Muscle of leg (tissue), 11 donors: Measurements from ENCODE around the gene ARIH2. TPM values are rescaled to one million over a fixed set of nuclear protein-coding genes. Genes with fewer than 3 reads are reported as not detected.

Source experiments
- DNase-seq: peaks from one replicate; pipeline ENCODE4 v3.0.0; 2013
- H3K27ac ChIP-seq: one replicate; pipeline ENCODE4 v1.5.1; 2013; ENCODE audit warnings: mild to moderate bottlenecking, low read length, control low read depth
- H3K27me3 ChIP-seq: one replicate; pipeline ENCODE4 v1.6.1; 2013; ENCODE audit warnings: low read length; ENCODE audit not compliant: control insufficient read depth, insufficient read depth
- H3K36me3 ChIP-seq: one replicate; pipeline ENCODE4 v1.6.1; 2013; ENCODE audit warnings: low read length; ENCODE audit not compliant: control insufficient read depth, insufficient read depth
- H3K4me1 ChIP-seq: one replicate; pipeline ENCODE4 v1.6.1; 2013; ENCODE audit warnings: low read length; ENCODE audit not compliant: control insufficient read depth, insufficient read depth
- H3K4me3 ChIP-seq: one replicate; pipeline ENCODE4 v1.5.1; 2013; ENCODE audit warnings: low read length, control low read depth
- H3K9me3 ChIP-seq: replicated peaks from 2 replicates; pipeline ENCODE4 v1.6.1; 2013; ENCODE audit warnings: low read depth, low read length; ENCODE audit not compliant: control insufficient read depth
- WGBS: methylation state at CpG from one replicate; pipeline ENCODE4 v1.1.5; 2013; ENCODE audit warnings: missing lambda C conversion rate; ENCODE audit not compliant: insufficient coverage; 5-methylcytosine and 5-hydroxymethylcytosine counted together
- polyA plus RNA-seq, 8 donors: library from polyadenylated mRNA; unstranded; fragments of 120-200 nt; gene quantifications; one replicate each; pipeline versions ENCODE4 v1.2.1 to v1.2.3, GENCODE V29; 2013; ENCODE audit warnings: inconsistent platforms in 1 of 8, low replicate concordance in 1 of 8; ENCODE audit not compliant: insufficient read length in 8 of 8, insufficient read depth in 1 of 8
- total RNA-seq: library from RNA; stranded (reverse); fragments of 120-200 nt; gene quantifications from one replicate; pipeline ENCODE4 v1.2.4, GENCODE V29; 2013

Gene ARIH2
- total and polyA plus RNA-seq, 9 donors = 45.6 to 61.5 (median 51.8) TPM

DNA sequence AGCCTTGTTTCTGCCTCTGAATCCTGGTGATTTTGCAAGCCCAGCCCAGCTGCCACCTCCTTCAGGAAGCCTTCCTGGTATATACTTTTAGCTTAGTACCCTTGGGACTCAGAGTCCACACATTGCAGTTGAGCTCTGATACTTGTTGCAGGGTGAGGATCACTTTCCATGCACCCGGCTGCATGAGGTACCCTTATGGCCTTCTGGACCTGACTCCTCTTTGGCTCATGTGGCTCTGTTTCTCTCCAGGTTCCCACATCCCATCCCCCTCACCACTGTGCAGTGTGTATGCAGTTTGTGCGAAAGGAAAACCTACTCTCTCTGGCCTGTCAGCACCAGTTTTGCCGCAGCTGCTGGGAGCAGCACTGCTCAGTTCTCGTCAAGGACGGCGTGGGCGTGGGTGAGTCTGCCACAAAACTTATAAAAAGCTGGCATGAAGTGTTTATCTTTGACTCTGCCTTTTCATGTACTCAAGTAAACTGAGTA lies 48.3 kb downstream of the ARIH2 start:
- DNase-seq = no peak
- Histone ChIP-seq H3K9me3 (no peaks in the 10 kb centered on the region), H3K4me3 (no peak overlapping the region), H3K27ac (no peak overlapping the region), H3K36me3 (peaks cover 63% of the 10 kb centered on the region), H3K4me1 (no peaks in the 10 kb centered on the region), H3K27me3 (no peaks in the 10 kb centered on the region)
- WGBS = 92% methylated on average over 6 of the region's 7 CpGs

DNA sequence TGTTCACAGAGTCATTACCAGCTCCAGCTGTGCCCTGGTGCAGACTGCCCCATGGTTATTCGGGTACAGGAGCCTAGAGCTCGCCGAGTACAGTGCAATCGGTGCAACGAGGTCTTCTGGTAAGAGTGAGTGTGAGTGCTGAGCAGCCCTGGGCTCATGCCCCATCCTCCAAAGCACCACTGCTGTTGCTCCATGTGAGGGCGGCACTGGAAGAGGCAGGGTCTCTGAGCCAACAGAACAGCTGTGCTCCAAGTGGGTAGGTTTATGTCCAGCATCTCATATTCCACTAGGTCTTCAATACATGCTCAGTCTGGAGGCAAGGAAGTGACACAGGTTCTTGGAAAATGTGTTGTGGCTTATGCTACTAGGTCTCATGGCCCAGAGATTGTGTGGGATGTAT lies 51.9 kb downstream of the ARIH2 start:
- Histone ChIP-seq H3K36me3 (peaks cover 80% of the 10 kb centered on the region), H3K4me1 (no peaks in the 10 kb centered on the region), H3K9me3 (no peaks in the 10 kb centered on the region), H3K27ac (no peak overlapping the region), H3K27me3 (no peaks in the 10 kb centered on the region), H3K4me3 (no peak overlapping the region)
- no peak for DNase-seq
- WGBS = 100% methylated on average over 2 of the region's 6 CpGs

DNA sequence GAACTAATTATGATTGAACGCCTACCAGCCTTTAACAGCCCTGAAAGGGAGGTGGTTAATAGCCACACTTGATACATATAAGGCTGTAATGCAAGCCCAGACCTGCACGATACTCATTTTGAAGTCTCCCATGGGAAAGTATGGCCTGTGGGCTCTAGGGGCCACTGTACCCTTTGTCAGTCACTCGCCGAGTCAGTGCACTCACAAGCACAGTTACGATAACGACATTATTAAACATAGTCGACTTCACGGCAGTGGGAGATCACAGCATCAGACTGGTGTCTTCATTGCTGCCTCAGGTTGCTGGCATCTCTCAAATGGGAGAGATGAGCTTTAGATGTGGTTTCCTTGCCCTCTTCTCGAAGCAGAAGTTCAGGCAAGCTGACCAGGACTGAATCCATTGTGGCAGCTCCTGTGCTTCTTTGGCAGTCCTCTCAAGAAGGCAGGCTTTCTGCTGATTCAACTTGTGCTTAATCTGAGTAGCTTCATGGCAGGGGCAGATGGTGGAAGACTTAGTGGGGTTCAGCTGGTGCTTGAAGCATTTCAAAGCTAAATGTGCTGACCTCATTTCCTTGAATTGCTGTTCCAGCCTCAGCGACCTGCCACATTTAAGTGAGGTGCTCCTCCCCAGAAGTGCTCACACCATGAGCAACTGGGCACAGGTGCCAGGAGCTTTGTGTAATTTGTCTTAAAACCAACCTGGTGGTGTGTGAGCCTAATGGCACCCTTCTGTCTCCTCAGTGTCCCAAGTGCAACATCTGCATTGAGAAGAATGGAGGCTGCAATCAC lies 55.6 kb downstream of the ARIH2 start:
- no peak for DNase-seq
- no peak overlapping the region for H3K27ac ChIP-seq
- WGBS = 93% methylated on average over 7 of the region's 10 CpGs
- H3K9me3 ChIP-seq = no peaks in the 10 kb centered on the region
- H3K36me3 ChIP-seq = peaks cover 86% of the 10 kb centered on the region
- H3K27me3 ChIP-seq = no peaks in the 10 kb centered on the region
- H3K4me3 ChIP-seq = no peak overlapping the region
- no peaks in the 10 kb centered on the region for H3K4me1 ChIP-seq

DNA sequence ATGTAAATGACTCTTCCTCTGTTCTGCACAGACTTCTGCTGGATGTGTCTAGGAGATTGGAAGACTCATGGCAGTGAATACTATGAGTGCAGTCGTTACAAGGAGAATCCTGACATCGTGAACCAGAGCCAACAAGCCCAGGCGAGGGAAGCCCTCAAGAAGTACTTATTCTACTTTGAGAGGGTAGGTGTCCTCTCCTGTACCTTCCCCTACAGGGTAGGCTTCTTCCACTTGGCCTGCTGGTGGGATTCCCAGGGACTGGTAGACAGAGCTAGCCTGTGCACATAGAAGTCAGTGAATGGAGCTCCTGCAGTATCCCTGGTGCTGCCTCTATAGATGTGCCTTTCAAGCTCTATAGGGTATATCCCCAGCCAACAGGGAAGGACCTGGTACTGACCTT lies 60.8 kb downstream of the ARIH2 start:
- H3K4me1 ChIP-seq = no peaks in the 10 kb centered on the region
- H3K9me3 ChIP-seq = no peaks in the 10 kb centered on the region
- no peak overlapping the region for H3K4me3 ChIP-seq
- no peak for DNase-seq
- H3K27ac ChIP-seq = no peak overlapping the region
- H3K36me3 ChIP-seq = peaks cover 81% of the 10 kb centered on the region
- no CpG with 5 or more reads among the region's 3 CpGs for WGBS
- no peaks in the 10 kb centered on the region for H3K27me3 ChIP-seq

DNA sequence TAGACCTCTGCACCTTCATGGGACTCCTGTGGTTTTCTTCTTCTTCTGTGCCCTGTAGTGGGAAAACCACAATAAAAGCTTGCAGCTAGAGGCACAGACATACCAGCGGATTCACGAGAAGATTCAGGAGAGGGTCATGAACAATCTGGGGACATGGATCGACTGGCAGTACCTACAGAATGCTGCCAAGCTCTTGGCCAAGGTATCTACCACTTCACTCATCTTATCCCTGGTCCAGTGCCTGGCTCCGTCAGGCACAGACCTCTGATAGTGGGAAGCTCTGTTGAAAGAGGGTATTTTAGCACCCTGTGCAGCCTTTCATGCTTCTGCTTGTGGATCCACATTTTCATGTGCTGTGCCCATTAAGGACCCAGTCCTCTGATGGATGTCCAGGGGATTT lies 61.7 kb downstream of the ARIH2 start:
- 90% methylated on average over 2 of the region's 4 CpGs for WGBS
- Histone ChIP-seq H3K27ac (no peak overlapping the region), H3K9me3 (no peaks in the 10 kb centered on the region), H3K36me3 (peaks cover 82% of the 10 kb centered on the region), H3K4me1 (no peaks in the 10 kb centered on the region), H3K4me3 (no peak overlapping the region), H3K27me3 (no peaks in the 10 kb centered on the region)
- DNase-seq = no peak

DNA sequence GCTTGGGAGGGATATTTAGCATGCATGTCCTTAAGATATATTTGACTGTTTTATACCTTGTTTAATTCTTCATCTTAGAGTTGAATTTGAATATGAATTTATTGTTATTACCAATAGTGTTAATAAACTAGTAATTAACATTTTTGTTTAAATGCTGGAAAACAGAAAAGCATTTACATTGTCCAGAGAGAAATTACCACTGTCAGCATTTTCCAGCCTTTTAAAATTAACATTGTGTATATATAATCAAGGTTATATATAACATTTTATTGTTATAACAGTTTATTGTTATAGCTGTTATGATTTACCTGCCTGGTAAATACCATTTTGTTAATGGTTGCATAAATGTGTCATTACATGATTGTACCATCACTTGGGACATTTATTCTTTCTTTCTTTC lies 63.4 kb downstream of the ARIH2 start:
- no peak for DNase-seq
- Histone ChIP-seq H3K27ac (no peak overlapping the region), H3K4me3 (no peak overlapping the region), H3K36me3 (peaks cover 78% of the 10 kb centered on the region), H3K9me3 (no peaks in the 10 kb centered on the region), H3K27me3 (no peaks in the 10 kb centered on the region), H3K4me1 (no peaks in the 10 kb centered on the region)

DNA sequence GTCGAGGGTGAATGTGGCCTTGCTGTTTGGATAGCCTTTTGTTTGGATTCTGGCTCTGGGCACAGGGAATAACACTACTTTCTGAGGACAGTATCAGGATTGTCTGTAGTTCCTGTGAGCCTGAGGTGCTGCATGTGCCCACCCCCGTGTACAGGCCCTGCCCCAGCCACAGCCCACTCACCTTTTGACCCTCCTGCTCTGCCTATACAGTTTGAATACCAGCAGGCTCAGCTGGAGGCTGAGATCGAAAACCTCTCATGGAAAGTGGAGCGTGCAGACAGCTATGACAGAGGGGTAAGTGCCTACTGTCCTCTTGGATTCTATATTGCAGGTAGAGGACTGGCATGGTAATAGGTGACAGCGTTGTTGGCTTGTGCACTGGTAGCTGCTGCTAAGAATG lies 64.0 kb downstream of the ARIH2 start:
- Histone ChIP-seq H3K36me3 (peaks cover 75% of the 10 kb centered on the region), H3K4me3 (no peak overlapping the region), H3K9me3 (no peaks in the 10 kb centered on the region), H3K27me3 (no peaks in the 10 kb centered on the region), H3K27ac (no peak overlapping the region), H3K4me1 (no peaks in the 10 kb centered on the region)
- 87% methylated on average over 3 of the region's 5 CpGs for WGBS
- DNase-seq = no peak

DNA sequence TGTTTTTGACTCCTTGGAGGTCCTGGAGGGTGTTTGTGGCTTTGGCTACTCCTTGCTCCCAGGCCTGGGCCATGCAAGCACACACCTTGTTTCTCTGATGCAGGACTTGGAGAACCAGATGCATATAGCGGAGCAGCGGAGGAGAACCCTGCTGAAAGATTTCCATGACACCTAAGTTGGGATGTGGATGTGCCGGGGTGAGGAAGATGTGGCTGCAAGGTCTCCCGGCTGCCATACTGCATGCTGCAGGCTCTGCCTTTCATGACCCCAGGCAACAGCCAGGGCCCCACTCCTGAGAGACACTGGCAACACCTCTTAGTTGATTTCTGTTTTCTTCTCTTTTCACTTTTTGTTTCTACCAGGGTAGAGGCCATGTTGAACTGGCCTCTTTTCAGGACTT lies 64.5 kb downstream of the ARIH2 start:
- Histone ChIP-seq H3K27ac (no peak overlapping the region), H3K27me3 (no peaks in the 10 kb centered on the region), H3K4me3 (no peak overlapping the region), H3K9me3 (no peaks in the 10 kb centered on the region), H3K36me3 (peaks cover 70% of the 10 kb centered on the region), H3K4me1 (no peaks in the 10 kb centered on the region)
- WGBS = 83% methylated on average over 1 of the region's 4 CpGs
- no peak for DNase-seq

DNA sequence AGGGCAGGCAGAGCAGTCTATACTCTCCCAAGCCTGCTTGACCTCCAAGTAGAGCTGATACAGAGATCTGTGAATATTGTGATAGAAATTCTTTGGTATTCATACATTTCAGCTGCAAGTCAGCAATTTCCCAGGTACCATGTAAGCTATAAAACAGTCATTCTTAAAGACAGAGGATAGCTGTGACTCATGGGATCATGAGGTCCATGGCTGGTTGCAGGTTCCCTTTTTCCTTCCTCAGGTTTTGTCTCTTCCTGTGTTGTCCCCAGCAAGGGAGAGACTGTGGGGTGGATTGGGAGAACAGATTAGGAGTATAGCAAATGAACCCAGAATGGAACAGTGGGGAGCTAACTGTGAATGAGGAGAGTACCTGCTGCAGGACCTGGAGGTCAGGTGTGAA lies 66.0 kb downstream of the ARIH2 start:
- Histone ChIP-seq H3K4me1 (peaks cover 8% of the 10 kb centered on the region), H3K36me3 (peaks cover 57% of the 10 kb centered on the region), H3K9me3 (no peaks in the 10 kb centered on the region), H3K4me3 (no peak overlapping the region), H3K27me3 (no peaks in the 10 kb centered on the region), H3K27ac (no peak overlapping the region)
- no peak for DNase-seq

DNA sequence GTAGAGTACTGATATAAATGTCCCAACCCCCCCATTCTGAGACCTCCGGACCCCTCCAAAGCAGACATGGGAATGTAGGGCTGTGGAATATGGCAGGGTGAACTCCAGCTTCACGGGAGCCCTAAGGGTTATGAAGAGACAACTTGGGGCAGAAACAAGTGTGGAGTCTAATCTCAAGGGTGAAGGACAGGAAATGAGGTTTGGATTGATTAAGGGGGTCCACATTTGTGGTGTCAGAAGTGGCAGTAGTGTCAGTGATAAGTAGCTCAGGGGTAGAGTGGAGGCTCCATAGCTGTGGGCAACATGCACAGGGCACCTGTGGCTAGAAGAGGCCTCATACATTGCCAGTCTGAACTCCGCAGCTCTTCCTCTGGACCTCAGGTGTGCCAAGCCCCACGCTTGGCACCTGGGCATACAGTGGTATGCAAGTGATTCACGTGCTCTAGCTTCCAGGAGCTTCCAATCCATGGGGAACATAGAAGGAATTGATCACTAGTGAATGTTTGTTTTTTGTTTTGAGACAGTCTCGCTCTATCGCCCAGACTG lies 67.3 kb downstream of the ARIH2 start:
- Histone ChIP-seq H3K4me3 (no peak overlapping the region), H3K27ac (no peak overlapping the region), H3K27me3 (no peaks in the 10 kb centered on the region), H3K9me3 (no peaks in the 10 kb centered on the region), H3K36me3 (peaks cover 47% of the 10 kb centered on the region), H3K4me1 (peaks cover 11% of the 10 kb centered on the region)
- DNase-seq = no peak
- WGBS = 89% methylated on average over 5 of the region's 7 CpGs
